HT1080 (cell line): ENCODE data around the gene ALX3. TPM values are rescaled to one million over a fixed set of nuclear protein-coding genes. Genes with fewer than 3 reads are reported as not detected.
"Not testable (repeated sequence)": the region's sequence is repeated elsewhere in the genome, so short reads cannot be mapped to it uniquely, and the experiment has no call there.

Source experiments
- DNase-seq: peaks from one replicate; pipeline ENCODE4 v3.0.0-alpha.2; 2015; ENCODE audit warnings: low read depth
- total RNA-seq: library from RNA; depleted of rRNA; stranded (reverse); fragments of >200 nt; shearing (Covaris generic); gene quantifications from 2 replicates; pipeline ENCODE4 v1.2.3, GENCODE V29; 2014

The ALX3 gene
- total RNA-seq, 1 experiment from 2014 or later = not detected

- DNase-seq = no peak
These were observed 19.2 kb upstream of the ALX3 start for GRCh38 chr1:110089561-110090275.

- DNase-seq = no peak
These were observed 18.4 kb upstream of the ALX3 start for GRCh38 chr1:110088739-110089316.

- peak; percentile 37 for DNase-seq
These were observed 17.6 kb upstream of the ALX3 start for GRCh38 chr1:110087812-110088738.

GRCh38 chr1:110086961-110087360, 16.5 kb upstream of the ALX3 start:
- no peak for DNase-seq

- DNase-seq = no peak
These were observed 15.2 kb upstream of the ALX3 start for GRCh38 chr1:110085671-110086070.

GRCh38 chr1:110084227-110085078, 14.0 kb upstream of the ALX3 start:
- DNase-seq = no peak

- DNase-seq = no peak
These were observed 13.4 kb upstream of the ALX3 start for GRCh38 chr1:110083866-110084226.

GRCh38 chr1:110083061-110083865, 12.8 kb upstream of the ALX3 start:
- no peak for DNase-seq

GRCh38 chr1:110082477-110082876, 12.0 kb upstream of the ALX3 start:
- DNase-seq = no peak

- DNase-seq = no peak
These were observed 10.6 kb upstream of the ALX3 start for GRCh38 chr1:110081061-110081460.

GRCh38 chr1:110079995-110080394, 9.5 kb upstream of the ALX3 start:
- DNase-seq = not testable (repeated sequence)

- DNase-seq = no peak
These were observed 6.5 kb upstream of the ALX3 start for GRCh38 chr1:110076789-110077500.

- no peak for DNase-seq
These were observed 3.7 kb upstream of the ALX3 start for GRCh38 chr1:110074166-110074565.

GRCh38 chr1:110070282-110070669, 196 bp downstream of the ALX3 start:
- DNase-seq = no peak

GRCh38 chr1:110069404-110070281, 829 bp downstream of the ALX3 start:
- DNase-seq = no peak

GRCh38 chr1:110068646-110069403, 1.6 kb downstream of the ALX3 start:
- no peak for DNase-seq

GRCh38 chr1:110067893-110068645, 2.4 kb downstream of the ALX3 start:
- no peak for DNase-seq
